ENCODE results near the gene IMP4. TPM values are rescaled to one million over a fixed set of nuclear protein-coding genes. Genes with fewer than 3 reads are reported as not detected.

IMP4 gene
- total and polyA plus RNA-seq, 10 of the 15 experiments (the other 5 are each of a cell fraction or from before 2014, with no cell fraction given): 41.4 to 242 (median 166) TPM

DNA sequence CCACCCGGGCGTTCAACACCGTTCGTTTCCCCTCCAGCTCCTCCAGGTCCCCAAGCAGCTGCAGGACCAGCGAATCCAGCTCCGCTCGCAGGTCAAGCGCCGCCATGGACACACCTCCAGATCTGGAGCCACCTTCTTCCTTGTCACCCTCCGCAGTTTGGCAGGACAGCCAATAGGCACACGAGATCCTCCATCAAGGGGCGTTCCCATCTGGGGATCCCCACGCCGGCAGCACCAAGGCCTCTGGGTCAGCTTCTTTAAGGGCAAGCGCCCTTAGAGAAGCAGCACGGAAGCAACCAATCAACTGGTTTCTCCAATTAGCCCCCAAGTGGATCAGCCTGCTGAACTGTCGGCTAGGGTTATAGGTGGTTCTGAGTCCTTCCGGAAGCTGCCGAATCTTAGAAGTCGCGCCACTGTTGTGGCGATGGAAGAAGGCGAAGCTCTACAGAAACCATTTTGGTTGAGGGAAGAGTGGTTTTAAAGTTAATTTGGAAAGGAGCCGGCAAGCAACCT lies 621 bp upstream of the IMP4 start (continued):
- TF ChIP-seq HCFC1 (IDR thresholded peaks at IDR 0.05; ENCODE audit: low read length) (no peak), ESRRA (IDR thresholded peaks at IDR 0.05; ENCODE audit: low read length) (no peak), SUPT20H (IDR thresholded peaks at IDR 0.05; ENCODE audit: borderline replicate concordance, control insufficient read depth, low read depth, low read length) (no peak), FOXM1 (IDR thresholded peaks at IDR 0.05; ENCODE audit: low read depth, low read length) (no peak), SIN3A (IDR thresholded peaks at IDR 0.05; ENCODE audit: low read depth, low read length) (peak; percentile 51; the same call in 1 of the 2 replicates), CREB1 (IDR thresholded peaks at IDR 0.05; ENCODE audit: low read depth) (peak; percentile 14; the same call in 1 of the 2 replicates), ZNF207 (IDR thresholded peaks at IDR 0.05; ENCODE audit: borderline replicate concordance) (no peak), BCL11A (IDR thresholded peaks at IDR 0.05; ENCODE audit: low read depth, low read length) (no peak), MEF2B (IDR thresholded peaks at IDR 0.05; ENCODE audit: partially characterized antibody, poor library complexity, severe bottlenecking) (no peak), ATF7 (IDR thresholded peaks at IDR 0.05; ENCODE audit: low read depth) (no peak), NFIC (IDR thresholded peaks at IDR 0.05; ENCODE audit: low read depth, low read length) (no peak), ZNF384 (IDR thresholded peaks at IDR 0.05; ENCODE audit: borderline replicate concordance, low read depth, low read length) (no peak)
- TF ChIP-seq, protein P1, sequence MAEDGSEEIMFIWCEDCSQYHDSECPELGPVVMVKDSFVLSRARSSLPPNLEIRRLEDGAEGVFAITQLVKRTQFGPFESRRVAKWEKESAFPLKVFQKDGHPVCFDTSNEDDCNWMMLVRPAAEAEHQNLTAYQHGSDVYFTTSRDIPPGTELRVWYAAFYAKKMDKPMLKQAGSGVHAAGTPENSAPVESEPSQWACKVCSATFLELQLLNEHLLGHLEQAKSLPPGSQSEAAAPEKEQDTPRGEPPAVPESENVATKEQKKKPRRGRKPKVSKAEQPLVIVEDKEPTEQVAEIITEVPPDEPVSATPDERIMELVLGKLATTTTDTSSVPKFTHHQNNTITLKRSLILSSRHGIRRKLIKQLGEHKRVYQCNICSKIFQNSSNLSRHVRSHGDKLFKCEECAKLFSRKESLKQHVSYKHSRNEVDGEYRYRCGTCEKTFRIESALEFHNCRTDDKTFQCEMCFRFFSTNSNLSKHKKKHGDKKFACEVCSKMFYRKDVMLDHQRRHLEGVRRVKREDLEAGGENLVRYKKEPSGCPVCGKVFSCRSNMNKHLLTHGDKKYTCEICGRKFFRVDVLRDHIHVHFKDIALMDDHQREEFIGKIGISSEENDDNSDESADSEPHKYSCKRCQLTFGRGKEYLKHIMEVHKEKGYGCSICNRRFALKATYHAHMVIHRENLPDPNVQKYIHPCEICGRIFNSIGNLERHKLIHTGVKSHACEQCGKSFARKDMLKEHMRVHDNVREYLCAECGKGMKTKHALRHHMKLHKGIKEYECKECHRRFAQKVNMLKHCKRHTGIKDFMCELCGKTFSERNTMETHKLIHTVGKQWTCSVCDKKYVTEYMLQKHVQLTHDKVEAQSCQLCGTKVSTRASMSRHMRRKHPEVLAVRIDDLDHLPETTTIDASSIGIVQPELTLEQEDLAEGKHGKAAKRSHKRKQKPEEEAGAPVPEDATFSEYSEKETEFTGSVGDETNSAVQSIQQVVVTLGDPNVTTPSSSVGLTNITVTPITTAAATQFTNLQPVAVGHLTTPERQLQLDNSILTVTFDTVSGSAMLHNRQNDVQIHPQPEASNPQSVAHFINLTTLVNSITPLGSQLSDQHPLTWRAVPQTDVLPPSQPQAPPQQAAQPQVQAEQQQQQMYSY (CRISPR knock-in tag; IDR thresholded peaks at IDR 0.05): no peak
- TF ChIP-seq, protein P2, sequence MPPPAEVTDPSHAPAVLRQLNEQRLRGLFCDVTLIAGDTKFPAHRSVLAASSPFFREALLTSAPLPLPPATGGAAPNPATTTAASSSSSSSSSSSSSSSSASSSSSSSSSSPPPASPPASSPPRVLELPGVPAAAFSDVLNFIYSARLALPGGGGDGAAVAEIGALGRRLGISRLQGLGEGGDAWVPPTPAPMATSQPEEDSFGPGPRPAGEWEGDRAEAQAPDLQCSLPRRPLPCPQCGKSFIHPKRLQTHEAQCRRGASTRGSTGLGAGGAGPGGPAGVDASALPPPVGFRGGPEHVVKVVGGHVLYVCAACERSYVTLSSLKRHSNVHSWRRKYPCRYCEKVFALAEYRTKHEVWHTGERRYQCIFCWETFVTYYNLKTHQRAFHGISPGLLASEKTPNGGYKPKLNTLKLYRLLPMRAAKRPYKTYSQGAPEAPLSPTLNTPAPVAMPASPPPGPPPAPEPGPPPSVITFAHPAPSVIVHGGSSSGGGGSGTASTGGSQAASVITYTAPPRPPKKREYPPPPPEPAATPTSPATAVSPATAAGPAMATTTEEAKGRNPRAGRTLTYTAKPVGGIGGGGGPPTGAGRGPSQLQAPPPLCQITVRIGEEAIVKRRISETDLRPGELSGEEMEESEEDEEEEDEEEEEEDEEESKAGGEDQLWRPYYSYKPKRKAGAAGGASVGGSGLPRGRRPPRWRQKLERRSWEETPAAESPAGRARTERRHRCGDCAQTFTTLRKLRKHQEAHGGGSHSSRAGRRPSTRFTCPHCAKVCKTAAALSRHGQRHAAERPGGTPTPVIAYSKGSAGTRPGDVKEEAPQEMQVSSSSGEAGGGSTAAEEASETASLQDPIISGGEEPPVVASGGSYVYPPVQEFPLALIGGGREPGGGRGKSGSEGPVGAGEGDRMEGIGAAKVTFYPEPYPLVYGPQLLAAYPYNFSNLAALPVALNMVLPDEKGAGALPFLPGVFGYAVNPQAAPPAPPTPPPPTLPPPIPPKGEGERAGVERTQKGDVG (CRISPR knock-in tag; IDR thresholded peaks at IDR 0.05): no peak
- TF ChIP-seq, protein P3, sequence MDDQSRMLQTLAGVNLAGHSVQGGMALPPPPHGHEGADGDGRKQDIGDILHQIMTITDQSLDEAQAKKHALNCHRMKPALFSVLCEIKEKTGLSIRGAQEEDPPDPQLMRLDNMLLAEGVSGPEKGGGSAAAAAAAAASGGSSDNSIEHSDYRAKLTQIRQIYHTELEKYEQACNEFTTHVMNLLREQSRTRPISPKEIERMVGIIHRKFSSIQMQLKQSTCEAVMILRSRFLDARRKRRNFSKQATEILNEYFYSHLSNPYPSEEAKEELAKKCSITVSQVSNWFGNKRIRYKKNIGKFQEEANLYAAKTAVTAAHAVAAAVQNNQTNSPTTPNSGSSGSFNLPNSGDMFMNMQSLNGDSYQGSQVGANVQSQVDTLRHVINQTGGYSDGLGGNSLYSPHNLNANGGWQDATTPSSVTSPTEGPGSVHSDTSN (IDR thresholded peaks at IDR 0.05; ENCODE audit: insufficient replicate concordance, low read depth, low read length): no peak
- TF ChIP-seq, protein P4, sequence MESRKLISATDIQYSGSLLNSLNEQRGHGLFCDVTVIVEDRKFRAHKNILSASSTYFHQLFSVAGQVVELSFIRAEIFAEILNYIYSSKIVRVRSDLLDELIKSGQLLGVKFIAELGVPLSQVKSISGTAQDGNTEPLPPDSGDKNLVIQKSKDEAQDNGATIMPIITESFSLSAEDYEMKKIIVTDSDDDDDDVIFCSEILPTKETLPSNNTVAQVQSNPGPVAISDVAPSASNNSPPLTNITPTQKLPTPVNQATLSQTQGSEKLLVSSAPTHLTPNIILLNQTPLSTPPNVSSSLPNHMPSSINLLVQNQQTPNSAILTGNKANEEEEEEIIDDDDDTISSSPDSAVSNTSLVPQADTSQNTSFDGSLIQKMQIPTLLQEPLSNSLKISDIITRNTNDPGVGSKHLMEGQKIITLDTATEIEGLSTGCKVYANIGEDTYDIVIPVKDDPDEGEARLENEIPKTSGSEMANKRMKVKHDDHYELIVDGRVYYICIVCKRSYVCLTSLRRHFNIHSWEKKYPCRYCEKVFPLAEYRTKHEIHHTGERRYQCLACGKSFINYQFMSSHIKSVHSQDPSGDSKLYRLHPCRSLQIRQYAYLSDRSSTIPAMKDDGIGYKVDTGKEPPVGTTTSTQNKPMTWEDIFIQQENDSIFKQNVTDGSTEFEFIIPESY (IDR thresholded peaks at IDR 0.05): no peak

Data from GM12878 (cell line).